Thymus (tissue), 11 donors: ENCODE data around the gene TMEM179. TPM values are rescaled to one million over a fixed set of nuclear protein-coding genes. Genes with fewer than 3 reads are reported as not detected.

Source experiments
- DNase-seq, 9 donors: peaks; one replicate each; pipeline ENCODE4 v3.0.0-alpha.2; 2013; ENCODE audit warnings: low spot score in 9 of 9, low read depth in 6 of 9, missing footprints in 1 of 9
- H3K27ac ChIP-seq, 2 donors: one replicate each; pipeline ENCODE4 v1.5.1; 2013; ENCODE audit warnings: control low read depth in 1 of 2, low read depth in 1 of 2, low read length in 1 of 2, mild to moderate bottlenecking in 1 of 2, moderate library complexity in 1 of 2
- H3K27me3 ChIP-seq, 2 donors: one replicate each; pipeline ENCODE4 v1.5.1; 2013; ENCODE audit warnings: low read length in 1 of 2; ENCODE audit not compliant: control insufficient read depth in 2 of 2, insufficient read depth in 1 of 2
- H3K36me3 ChIP-seq, 2 donors: one replicate each; pipeline ENCODE4 v1.5.1; 2013; ENCODE audit warnings: low read length in 1 of 2, mild to moderate bottlenecking in 1 of 2, moderate library complexity in 1 of 2; ENCODE audit not compliant: control insufficient read depth in 2 of 2, insufficient read depth in 2 of 2
- H3K4me1 ChIP-seq, 2 donors: one replicate each; pipeline ENCODE4 v1.5.1; 2013; ENCODE audit warnings: low read length in 2 of 2; ENCODE audit not compliant: control insufficient read depth in 2 of 2, insufficient read depth in 2 of 2
- H3K4me3 ChIP-seq, 2 donors: one replicate each; pipeline ENCODE4 v1.5.1; 2013; ENCODE audit warnings: low read length in 2 of 2, control low read depth in 1 of 2, mild to moderate bottlenecking in 1 of 2
- H3K9me3 ChIP-seq, 2 donors: one replicate each; pipeline ENCODE4 v1.5.1; 2013; ENCODE audit warnings: low read length in 1 of 2, mild to moderate bottlenecking in 1 of 2; ENCODE audit not compliant: control insufficient read depth in 2 of 2, insufficient read depth in 1 of 2
- WGBS: extraction: QIAGEN DNeasy Blood & Tissue Kit; methylation state at CpG from one replicate; pipeline ENCODE4 v1.1.7; 2013; 5-methylcytosine and 5-hydroxymethylcytosine counted together
- polyA plus RNA-seq: library from polyadenylated mRNA; stranded (reverse); fragments of 200-250 nt; gene quantifications from one replicate; pipeline ENCODE4 v1.2.3, GENCODE V29; 2013
- total RNA-seq: library from RNA; stranded (reverse); fragments of 120-200 nt; gene quantifications from one replicate; pipeline ENCODE4 v1.2.4, GENCODE V29; 2013
- donor health status: healthy.

TMEM179 gene
- total and polyA plus RNA-seq, 2 donors = 0.09 to 0.23 TPM

DNA sequence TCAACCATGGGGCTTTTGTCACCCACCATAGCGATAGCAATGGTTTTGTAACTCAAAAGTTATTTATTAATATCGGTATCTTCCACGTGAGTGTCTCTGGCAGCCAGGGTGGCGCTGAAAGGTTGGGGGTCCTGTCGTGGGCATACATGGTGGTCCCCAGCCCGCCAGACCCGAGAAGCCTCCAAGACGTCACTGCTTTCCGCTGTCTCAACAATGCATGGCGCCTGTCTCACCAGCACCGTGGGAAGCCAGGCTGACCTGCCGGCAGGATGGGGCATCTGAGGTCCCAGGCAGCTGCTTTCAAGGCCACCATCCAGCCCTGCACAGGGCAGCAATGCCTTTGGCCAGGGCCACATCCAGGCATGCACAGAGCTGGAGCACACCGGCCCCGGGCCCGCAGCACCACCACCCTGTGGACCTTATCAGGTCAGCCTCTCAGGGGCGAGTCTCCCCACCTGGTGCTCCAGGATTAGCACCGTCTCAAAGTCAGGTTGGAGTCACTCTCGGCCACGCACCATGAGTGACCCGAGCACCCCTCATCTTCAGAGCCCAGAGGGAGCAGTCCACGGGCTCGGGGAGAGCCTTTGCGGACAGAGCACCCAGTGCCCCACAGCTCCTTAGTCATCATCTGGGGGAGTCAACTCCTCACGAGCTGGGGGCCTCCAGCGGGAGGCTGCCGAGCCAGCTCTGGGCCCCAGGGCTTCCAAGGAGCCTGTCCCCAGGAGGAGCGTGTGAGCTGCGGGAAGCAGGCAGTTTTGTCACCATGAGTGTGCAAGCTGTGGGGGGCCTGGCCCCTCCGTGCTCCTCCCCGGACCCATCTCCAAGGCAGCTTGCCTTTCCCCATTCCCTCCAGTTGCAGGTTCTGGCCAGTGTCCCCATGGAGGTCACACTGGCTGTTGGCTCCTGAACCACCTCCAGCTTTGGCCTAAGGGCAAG lies 39.6 kb downstream of the TMEM179 start:
- H3K27ac ChIP-seq = no peak overlapping the region
- 87% methylated on average over 30 of the region's 30 CpGs for WGBS
- DNase-seq = no peak
- H3K4me1 ChIP-seq = no peaks in the 10 kb centered on the region
- H3K27me3 ChIP-seq = peaks cover 5 to 21% of the 10 kb centered on the region in 2 donors
- H3K36me3 ChIP-seq = no peaks in the 10 kb centered on the region
- no peak overlapping the region for H3K4me3 ChIP-seq
- no peaks in the 10 kb centered on the region for H3K9me3 ChIP-seq

GRCh38 chr14:104563742-104564615 lies 40.6 kb downstream of the TMEM179 start:
- Histone ChIP-seq H3K36me3 (no peaks in the 10 kb centered on the region), H3K4me3 (no peak overlapping the region), H3K27me3 (peaks cover 5 to 21% of the 10 kb centered on the region in 2 donors), H3K27ac (no peak overlapping the region), H3K4me1 (no peaks in the 10 kb centered on the region), H3K9me3 (no peaks in the 10 kb centered on the region)
- WGBS = 5% methylated on average over 27 of the region's 27 CpGs
- peak in 2 of 9 donors; percentile 11 to 25 for DNase-seq

GRCh38 chr14:104563191-104563741 lies 41.3 kb downstream of the TMEM179 start:
- H3K27me3 ChIP-seq = peaks cover 5 to 21% of the 10 kb centered on the region in 2 donors
- H3K36me3 ChIP-seq = no peaks in the 10 kb centered on the region
- no peaks in the 10 kb centered on the region for H3K9me3 ChIP-seq
- no peaks in the 10 kb centered on the region for H3K4me1 ChIP-seq
- H3K4me3 ChIP-seq = no peak overlapping the region
- no peak overlapping the region for H3K27ac ChIP-seq
- no peak for DNase-seq
- WGBS = 74% methylated on average over 15 of the region's 15 CpGs

GRCh38 chr14:104562606-104563005 lies 42.0 kb downstream of the TMEM179 start:
- Histone ChIP-seq H3K4me3 (no peak overlapping the region), H3K4me1 (no peaks in the 10 kb centered on the region), H3K36me3 (no peaks in the 10 kb centered on the region), H3K9me3 (no peaks in the 10 kb centered on the region), H3K27ac (no peak overlapping the region), H3K27me3 (peaks cover 5 to 21% of the 10 kb centered on the region in 2 donors)
- no peak for DNase-seq
- WGBS = 96% methylated on average over 5 of the region's 5 CpGs

- no peaks in the 10 kb centered on the region for H3K4me1 ChIP-seq
- H3K4me3 ChIP-seq = no peak overlapping the region
- H3K9me3 ChIP-seq = no peaks in the 10 kb centered on the region
- WGBS = 87% methylated on average over 23 of the region's 23 CpGs
- no peak for DNase-seq
- no peak overlapping the region for H3K27ac ChIP-seq
- H3K36me3 ChIP-seq = no peaks in the 10 kb centered on the region
- H3K27me3 ChIP-seq = peaks cover 5 to 21% of the 10 kb centered on the region in 2 donors
These were observed 42.7 kb downstream of the TMEM179 start for GRCh38 chr14:104561632-104562495.

DNA sequence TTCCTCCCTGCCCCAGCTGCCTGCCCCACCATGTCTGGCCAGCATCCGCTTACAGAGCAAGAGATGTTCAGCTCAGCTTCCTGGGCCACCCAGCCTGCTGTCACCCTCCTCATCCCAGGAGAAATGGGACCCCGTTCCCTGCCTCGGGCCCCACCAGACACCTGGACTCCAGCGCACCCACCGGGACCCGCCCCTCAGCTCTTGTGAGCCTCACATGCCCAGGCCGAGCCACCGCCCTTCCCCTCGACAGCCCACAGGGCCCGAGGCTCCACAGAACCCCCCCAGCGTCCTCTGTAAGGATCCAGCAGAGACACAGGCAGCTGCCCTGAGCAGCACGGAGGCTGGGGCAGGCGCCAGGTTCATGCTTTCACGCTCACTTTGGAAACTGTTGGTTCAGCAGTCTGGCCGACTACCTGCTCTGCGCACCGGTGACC lies 43.4 kb downstream of the TMEM179 start:
- Histone ChIP-seq H3K36me3 (no peaks in the 10 kb centered on the region), H3K4me3 (no peak overlapping the region), H3K27me3 (peaks cover 5 to 21% of the 10 kb centered on the region in 2 donors), H3K4me1 (no peaks in the 10 kb centered on the region), H3K9me3 (no peaks in the 10 kb centered on the region), H3K27ac (no peak overlapping the region)
- no peak for DNase-seq
- WGBS = 78% methylated on average over 17 of the region's 17 CpGs

DNA sequence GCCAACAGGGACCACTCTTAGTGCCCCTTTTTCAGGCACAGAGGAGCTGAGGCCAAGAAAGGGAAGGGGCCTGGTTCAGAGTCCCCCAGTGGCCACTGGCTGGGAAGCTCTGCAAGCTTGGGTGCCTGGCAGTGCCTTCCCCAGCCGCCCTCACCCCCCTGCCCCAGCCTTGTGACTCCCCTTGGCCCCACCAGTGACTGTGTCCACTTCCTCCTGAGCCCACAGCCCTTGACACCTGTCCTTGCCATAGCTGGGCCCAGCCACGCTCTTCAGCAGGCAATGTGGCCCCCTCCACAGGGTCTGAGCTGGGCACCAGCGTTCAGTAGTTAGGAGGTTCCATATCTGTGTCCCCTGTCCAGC lies 44.0 kb downstream of the TMEM179 start:
- DNase-seq = no peak
- Histone ChIP-seq H3K27ac (no peak overlapping the region), H3K9me3 (no peaks in the 10 kb centered on the region), H3K4me3 (no peak overlapping the region), H3K27me3 (peaks cover 5 to 21% of the 10 kb centered on the region in 2 donors), H3K4me1 (no peaks in the 10 kb centered on the region), H3K36me3 (no peaks in the 10 kb centered on the region)
- 75% methylated on average over 3 of the region's 3 CpGs for WGBS

DNA sequence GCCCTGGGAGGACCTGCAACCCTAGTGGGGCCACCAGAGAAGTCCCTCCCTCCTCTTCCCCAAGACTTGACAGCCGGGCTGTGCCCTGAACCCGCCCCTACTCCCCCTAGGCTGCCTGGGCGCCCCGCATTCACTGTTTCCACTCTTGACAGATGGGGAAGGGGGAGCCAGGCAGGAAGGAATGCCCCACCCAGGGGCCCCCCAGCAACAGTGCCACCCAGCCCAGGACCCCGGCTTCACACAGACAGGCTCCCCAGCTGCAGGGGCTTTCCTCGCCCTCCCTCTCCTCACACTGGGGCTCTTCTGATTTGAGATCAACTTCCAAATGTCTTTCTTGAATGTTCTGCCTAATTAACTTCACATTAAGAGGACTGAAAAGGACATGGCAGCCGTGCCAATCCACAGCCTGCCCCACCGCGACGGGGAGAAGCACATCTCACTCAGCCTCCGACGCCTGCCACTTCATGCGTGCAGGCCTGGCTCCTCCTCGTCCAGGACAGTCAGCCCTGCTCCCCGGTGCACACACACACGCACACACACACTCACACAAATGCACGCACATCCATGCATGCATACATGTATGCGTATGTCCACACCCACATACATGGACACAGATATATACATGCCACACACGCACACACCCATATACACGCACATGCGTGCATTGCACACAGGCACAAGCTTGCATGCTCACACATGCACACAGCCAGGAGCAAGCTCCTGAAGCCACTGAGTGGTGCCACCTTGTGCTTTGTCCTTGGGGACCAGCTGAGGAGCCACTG lies 44.6 kb downstream of the TMEM179 start:
- no peak overlapping the region for H3K27ac ChIP-seq
- H3K4me3 ChIP-seq = no peak overlapping the region
- no peaks in the 10 kb centered on the region for H3K4me1 ChIP-seq
- peak in 1 of 9 donors; percentile 2 for DNase-seq
- H3K9me3 ChIP-seq = no peaks in the 10 kb centered on the region
- 91% methylated on average over 21 of the region's 21 CpGs for WGBS
- peaks cover 5 to 16% of the 10 kb centered on the region in 2 donors for H3K27me3 ChIP-seq
- H3K36me3 ChIP-seq = no peaks in the 10 kb centered on the region
